Measurements from ENCODE around the gene CACNA2D3.
"Not testable (repeated sequence)": the region's sequence is repeated elsewhere in the genome, so short reads cannot be mapped to it uniquely, and the experiment has no call there.

Gene CACNA2D3

GRCh38 chr3:54591157-54591556 lies 468.8 kb downstream of the CACNA2D3 start:
- DNase-seq, result no peak

- DNase-seq, result no peak
Measured at GRCh38 chr3:54593653-54594052, 471.3 kb downstream of the CACNA2D3 start.

GRCh38 chr3:54596087-54596486 lies 473.7 kb downstream of the CACNA2D3 start:
- no peak for DNase-seq

GRCh38 chr3:54599716-54600115 lies 477.4 kb downstream of the CACNA2D3 start:
- no peak for DNase-seq

GRCh38 chr3:54600441-54601204 lies 478.3 kb downstream of the CACNA2D3 start:
- no peak for DNase-seq

GRCh38 chr3:54604495-54604894 lies 482.1 kb downstream of the CACNA2D3 start:
- no peak for DNase-seq

- no peak for DNase-seq
Measured at GRCh38 chr3:54608041-54608440, 485.7 kb downstream of the CACNA2D3 start.

GRCh38 chr3:54619053-54619452 lies 496.7 kb downstream of the CACNA2D3 start:
- DNase-seq, result no peak

GRCh38 chr3:54619531-54619930 lies 497.2 kb downstream of the CACNA2D3 start:
- no peak for DNase-seq

GRCh38 chr3:54621184-54621583 lies 498.8 kb downstream of the CACNA2D3 start:
- no peak for DNase-seq

GRCh38 chr3:54622678-54623077 lies 500.3 kb downstream of the CACNA2D3 start:
- no peak for DNase-seq

GRCh38 chr3:54625805-54626787 lies 503.7 kb downstream of the CACNA2D3 start:
- DNase-seq, result no peak

- no peak for DNase-seq
Measured at GRCh38 chr3:54628888-54629441, 506.6 kb downstream of the CACNA2D3 start.

GRCh38 chr3:54630101-54630623 lies 507.8 kb downstream of the CACNA2D3 start:
- DNase-seq, result no peak

- not testable (repeated sequence) for DNase-seq
Measured at GRCh38 chr3:54631001-54631400, 508.6 kb downstream of the CACNA2D3 start.

- no peak for DNase-seq
Measured at GRCh38 chr3:54631516-54632325, 509.4 kb downstream of the CACNA2D3 start.

GRCh38 chr3:54632326-54632665 lies 509.9 kb downstream of the CACNA2D3 start:
- no peak for DNase-seq

GRCh38 chr3:54632834-54633233 lies 510.5 kb downstream of the CACNA2D3 start:
- DNase-seq, result no peak

- DNase-seq, result no peak
Measured at GRCh38 chr3:54633444-54634121, 511.2 kb downstream of the CACNA2D3 start.

GRCh38 chr3:54634122-54634469 lies 511.7 kb downstream of the CACNA2D3 start:
- DNase-seq, result no peak

GRCh38 chr3:54639790-54640372 lies 517.5 kb downstream of the CACNA2D3 start:
- DNase-seq, result not testable (repeated sequence)
